ENCODE measurements around the gene GDF9. TPM values are rescaled to one million over a fixed set of nuclear protein-coding genes. Genes with fewer than 3 reads are reported as not detected.

The GDF9 gene
- total RNA-seq, 1 donor from 2014 or later: 0.69 TPM

- DNase-seq: no peak
- Mint-ChIP-seq H3K36me3 (ENCODE audit: unreplicated experiment) (no peaks in the 10 kb centered on the region), H3K4me1 (ENCODE audit: low read depth, unreplicated experiment) (no peaks in the 10 kb centered on the region), H3K4me3 (ENCODE audit: unreplicated experiment) (no peak overlapping the region), H3K27me3 (ENCODE audit: unreplicated experiment) (no peaks in the 10 kb centered on the region), H3K27ac (ENCODE audit: unreplicated experiment) (no peak overlapping the region), H3K9me3 (ENCODE audit: unreplicated experiment) (no peaks in the 10 kb centered on the region)
- TF ChIP-seq, protein P1, sequence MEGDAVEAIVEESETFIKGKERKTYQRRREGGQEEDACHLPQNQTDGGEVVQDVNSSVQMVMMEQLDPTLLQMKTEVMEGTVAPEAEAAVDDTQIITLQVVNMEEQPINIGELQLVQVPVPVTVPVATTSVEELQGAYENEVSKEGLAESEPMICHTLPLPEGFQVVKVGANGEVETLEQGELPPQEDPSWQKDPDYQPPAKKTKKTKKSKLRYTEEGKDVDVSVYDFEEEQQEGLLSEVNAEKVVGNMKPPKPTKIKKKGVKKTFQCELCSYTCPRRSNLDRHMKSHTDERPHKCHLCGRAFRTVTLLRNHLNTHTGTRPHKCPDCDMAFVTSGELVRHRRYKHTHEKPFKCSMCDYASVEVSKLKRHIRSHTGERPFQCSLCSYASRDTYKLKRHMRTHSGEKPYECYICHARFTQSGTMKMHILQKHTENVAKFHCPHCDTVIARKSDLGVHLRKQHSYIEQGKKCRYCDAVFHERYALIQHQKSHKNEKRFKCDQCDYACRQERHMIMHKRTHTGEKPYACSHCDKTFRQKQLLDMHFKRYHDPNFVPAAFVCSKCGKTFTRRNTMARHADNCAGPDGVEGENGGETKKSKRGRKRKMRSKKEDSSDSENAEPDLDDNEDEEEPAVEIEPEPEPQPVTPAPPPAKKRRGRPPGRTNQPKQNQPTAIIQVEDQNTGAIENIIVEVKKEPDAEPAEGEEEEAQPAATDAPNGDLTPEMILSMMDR (IDR thresholded peaks at IDR 0.05; ENCODE audit: partially characterized antibody, unreplicated experiment): no peak
Measured at GRCh38 chr5:132901730-132902129, 35.5 kb upstream of the GDF9 start.

GRCh38 chr5:132901036-132901435, 34.8 kb upstream of the GDF9 start:
- Mint-ChIP-seq H3K36me3 (ENCODE audit: unreplicated experiment) (no peaks in the 10 kb centered on the region), H3K27ac (ENCODE audit: unreplicated experiment) (no peak overlapping the region), H3K27me3 (ENCODE audit: unreplicated experiment) (no peaks in the 10 kb centered on the region), H3K4me3 (ENCODE audit: unreplicated experiment) (no peak overlapping the region), H3K9me3 (ENCODE audit: unreplicated experiment) (no peaks in the 10 kb centered on the region), H3K4me1 (ENCODE audit: low read depth, unreplicated experiment) (no peaks in the 10 kb centered on the region)
- TF ChIP-seq, protein P1 (IDR thresholded peaks at IDR 0.05; ENCODE audit: partially characterized antibody, unreplicated experiment): no peak
- no peak for DNase-seq

GRCh38 chr5:132898094-132898493, 31.8 kb upstream of the GDF9 start:
- Mint-ChIP-seq H3K27ac (ENCODE audit: unreplicated experiment) (no peak overlapping the region), H3K4me3 (ENCODE audit: unreplicated experiment) (no peak overlapping the region), H3K9me3 (ENCODE audit: unreplicated experiment) (peaks cover 2% of the 10 kb centered on the region), H3K36me3 (ENCODE audit: unreplicated experiment) (no peaks in the 10 kb centered on the region), H3K27me3 (ENCODE audit: unreplicated experiment) (no peaks in the 10 kb centered on the region), H3K4me1 (ENCODE audit: low read depth, unreplicated experiment) (no peaks in the 10 kb centered on the region)
- DNase-seq: no peak
- TF ChIP-seq, protein P1 (IDR thresholded peaks at IDR 0.05; ENCODE audit: partially characterized antibody, unreplicated experiment): no peak

DNA sequence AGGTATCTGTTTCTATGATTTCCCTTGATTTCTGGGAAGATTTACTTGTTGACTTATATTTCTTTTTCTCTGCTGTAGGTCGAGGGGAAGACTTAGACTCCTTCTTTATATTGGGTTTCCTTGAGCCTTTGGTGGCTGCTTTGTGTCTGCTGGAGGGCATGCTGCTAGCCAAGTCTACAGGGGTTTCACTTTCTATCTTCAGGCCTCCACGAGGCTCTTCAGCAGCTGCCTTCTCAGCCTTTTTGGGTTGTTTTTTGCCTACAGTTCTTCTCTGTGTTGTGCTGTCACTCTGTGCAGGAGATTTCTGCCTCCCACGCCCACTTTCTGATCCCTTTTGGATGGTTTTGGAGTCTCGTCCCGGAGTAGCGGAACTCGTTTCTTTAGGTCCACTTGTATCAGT, 30.4 kb upstream of the GDF9 start:
- Mint-ChIP-seq H3K4me1 (ENCODE audit: low read depth, unreplicated experiment) (no peaks in the 10 kb centered on the region), H3K9me3 (ENCODE audit: unreplicated experiment) (peaks cover 2% of the 10 kb centered on the region), H3K27me3 (ENCODE audit: unreplicated experiment) (peaks cover 3% of the 10 kb centered on the region), H3K36me3 (ENCODE audit: unreplicated experiment) (no peaks in the 10 kb centered on the region), H3K4me3 (ENCODE audit: unreplicated experiment) (no peak overlapping the region), H3K27ac (ENCODE audit: unreplicated experiment) (no peak overlapping the region)
- no peak for DNase-seq
- TF ChIP-seq, protein P1 (IDR thresholded peaks at IDR 0.05; ENCODE audit: partially characterized antibody, unreplicated experiment): no peak

- no peaks in the 10 kb centered on the region for H3K36me3 Mint-ChIP-seq (ENCODE audit: unreplicated experiment)
- H3K9me3 Mint-ChIP-seq (ENCODE audit: unreplicated experiment): peaks cover 2% of the 10 kb centered on the region
- no peaks in the 10 kb centered on the region for H3K4me1 Mint-ChIP-seq (ENCODE audit: low read depth, unreplicated experiment)
- no peak overlapping the region for H3K4me3 Mint-ChIP-seq (ENCODE audit: unreplicated experiment)
- TF ChIP-seq, protein P1 (IDR thresholded peaks at IDR 0.05; ENCODE audit: partially characterized antibody, unreplicated experiment): no peak
- peaks cover 3% of the 10 kb centered on the region for H3K27me3 Mint-ChIP-seq (ENCODE audit: unreplicated experiment)
- H3K27ac Mint-ChIP-seq (ENCODE audit: unreplicated experiment): no peak overlapping the region
- no peak for DNase-seq
Measured at GRCh38 chr5:132895719-132896305, 29.5 kb upstream of the GDF9 start.
